ENCODE results near the gene CDIP1. TPM values are rescaled to one million over a fixed set of nuclear protein-coding genes. Genes with fewer than 3 reads are reported as not detected.

The CDIP1 gene
- total and polyA plus RNA-seq, 4 donors = 4.4 to 18.6 (median 12.0) TPM

GRCh38 chr16:4535627-4536108 is 2.9 kb downstream of the CDIP1 start:
- Histone ChIP-seq H3K36me3 (ENCODE audit: control insufficient read depth in 4 of 4, insufficient read depth in 3 of 4, low read depth in 1 of 4, low read length in 3 of 4) (no peaks in the 10 kb centered on the region), H3K4me3 (ENCODE audit: low read depth in 1 of 3, low read length in 3 of 3) (no peak overlapping the region), H3K27me3 (ENCODE audit: control insufficient read depth in 4 of 4, insufficient read depth in 4 of 4, low read length in 3 of 4) (no peaks in the 10 kb centered on the region), H3K9ac (ENCODE audit: low read depth in 1 of 2, low read length in 2 of 2) (no peak overlapping the region), H3K27ac (ENCODE audit: low read depth in 1 of 2, low read length in 2 of 2) (no peak overlapping the region), H3K9me3 (ENCODE audit: control insufficient read depth in 4 of 4, low read length in 3 of 4) (peaks cover 0 to 5% (median under 1%) of the 10 kb centered on the region in 4 donors), H3K4me1 (ENCODE audit: control insufficient read depth in 4 of 4, insufficient read depth in 4 of 4, low read length in 3 of 4) (peaks cover 5 to 12% (median 9%) of the 10 kb centered on the region in 4 donors)
- WGBS = 92% methylated on average over 7 of the region's 7 CpGs
- no peak for DNase-seq (ENCODE audit: low spot score)
- TF ChIP-seq ATF3 (IDR thresholded peaks at IDR 0.05) = no peak
- no peak for TF ChIP-seq YY1 (IDR thresholded peaks at IDR 0.05)
- TF ChIP-seq GABPA (IDR thresholded peaks at IDR 0.05 in 1 of 2, conservative IDR thresholded peaks at IDR 0.05 in 1 of 2) = no peak
- no peak for TF ChIP-seq MAX (IDR thresholded peaks at IDR 0.05)
- no peak for TF ChIP-seq ZBTB33 (IDR thresholded peaks at IDR 0.05)
- TF ChIP-seq EGR1 (IDR thresholded peaks at IDR 0.05; ENCODE audit: low read depth in 2 of 2) = no peak
- TF ChIP-seq SP1 (IDR thresholded peaks at IDR 0.05) = no peak
- TF ChIP-seq REST (IDR thresholded peaks at IDR 0.05) = no peak
- no peak for TF ChIP-seq FOXA1 (IDR thresholded peaks at IDR 0.05)
- no peak for TF ChIP-seq CTCF (IDR thresholded peaks at IDR 0.05; ENCODE audit: low read depth, low read length, missing input control)
- no peak for TF ChIP-seq HNF4A (conservative IDR thresholded peaks at IDR 0.05)
- TF ChIP-seq RXRA (IDR thresholded peaks at IDR 0.05) = no peak
- TF ChIP-seq HNF4G (IDR thresholded peaks at IDR 0.05) = no peak
- no peak for TF ChIP-seq NR2F2 (IDR thresholded peaks at IDR 0.05)
- no peak for TF ChIP-seq JUND (IDR thresholded peaks at IDR 0.05)
- no peak for TF ChIP-seq RAD21 (IDR thresholded peaks at IDR 0.05)
- no peak for TF ChIP-seq FOXA2 (IDR thresholded peaks at IDR 0.05)
- no peak for TF ChIP-seq TAF1 (conservative IDR thresholded peaks at IDR 0.05)
